M059J (cell line): ENCODE measurements around the gene SYNE3. TPM values are rescaled to one million over a fixed set of nuclear protein-coding genes. Genes with fewer than 3 reads are reported as not detected.
A peak's percentile ranks its signal among the peaks of the same experiment; 100 is the strongest.

Experiments
- DNase-seq: peaks from one replicate; pipeline ENCODE4 v3.0.0-alpha.2; 2012; ENCODE audit warnings: low read depth
- total RNA-seq: library from RNA; depleted of rRNA; stranded (reverse); fragments of >200 nt; shearing (Covaris generic); gene quantifications from 2 replicates; pipeline ENCODE4 v1.2.3, GENCODE V29; 2014; rRNA removed

SYNE3 gene
- total RNA-seq = 0.44 and 2.8 TPM in 2 replicates

- DNase-seq = no peak
These were observed at the start of gene SYNE3 for GRCh38 chr14:95516554-95517181. SYNE3 (minus strand) TSS chr14:95516650; CDS start chr14:95475821, 40,829 bp downstream.

GRCh38 chr14:95564060-95564459, 47.6 kb upstream of the SYNE3 start:
- DNase-seq = peak; percentile 42

GRCh38 chr14:95562892-95563685, 46.6 kb upstream of the SYNE3 start:
- peak; percentile 54 for DNase-seq

GRCh38 chr14:95561001-95561412, 44.6 kb upstream of the SYNE3 start:
- DNase-seq = peak; percentile 69

- no peak for DNase-seq
These were observed 42.8 kb upstream of the SYNE3 start for GRCh38 chr14:95559203-95559602.

- no peak for DNase-seq
These were observed 41.4 kb upstream of the SYNE3 start for GRCh38 chr14:95557832-95558231.

GRCh38 chr14:95557291-95557690, 40.8 kb upstream of the SYNE3 start:
- DNase-seq = no peak

GRCh38 chr14:95555053-95555452, 38.6 kb upstream of the SYNE3 start:
- no peak for DNase-seq

GRCh38 chr14:95553141-95553540, 36.7 kb upstream of the SYNE3 start:
- DNase-seq = no peak

GRCh38 chr14:95551435-95551834, 35.0 kb upstream of the SYNE3 start:
- DNase-seq = no peak

GRCh38 chr14:95549656-95550585, 33.5 kb upstream of the SYNE3 start:
- DNase-seq = no peak

GRCh38 chr14:95548328-95548929, 32.0 kb upstream of the SYNE3 start:
- DNase-seq = no peak

- peak; percentile 79 for DNase-seq
These were observed 31.3 kb upstream of the SYNE3 start for GRCh38 chr14:95547626-95548327.

GRCh38 chr14:95547272-95547625, 30.8 kb upstream of the SYNE3 start:
- peak; percentile 12 for DNase-seq

GRCh38 chr14:95545515-95546168, 29.2 kb upstream of the SYNE3 start:
- DNase-seq = peak; percentile 82

GRCh38 chr14:95544588-95544987, 28.1 kb upstream of the SYNE3 start:
- DNase-seq = no peak

- no peak for DNase-seq
These were observed 26.6 kb upstream of the SYNE3 start for GRCh38 chr14:95543021-95543420.

GRCh38 chr14:95541932-95542930, 25.8 kb upstream of the SYNE3 start:
- DNase-seq = no peak

- DNase-seq = no peak
These were observed 24.9 kb upstream of the SYNE3 start for GRCh38 chr14:95541346-95541745.
